Endothelial cell of umbilical vein (primary cell): Measurements from ENCODE around the gene LCE6A. TPM values are rescaled to one million over a fixed set of nuclear protein-coding genes. Genes with fewer than 3 reads are reported as not detected.

ENCODE experiments used
- BruUV-seq: library from RNA; stranded (reverse); fragments of 400-500 nt; replicated peaks from 2 replicates; lab custom pipeline; 2021; lab: Mats Ljungman, UMichigan
- CTCF ChIA-PET: fragments of 300-600, 350-600 bp; sonication (Branson Sonifier 250); formaldehyde crosslinking; loops from one replicate; lab custom pipeline; 2021; ENCODE audit warnings: antibody characterized with exemption, inconsistent platforms; lab: Charles Lee
- POLR2A ChIA-PET: fragments of 300-600, 350-600 bp; sonication (Branson Sonifier 250); formaldehyde crosslinking; loops from one replicate; lab custom pipeline; 2021; ENCODE audit warnings: antibody characterized with exemption, inconsistent platforms; lab: Charles Lee
- DNase-seq: peaks from one replicate; pipeline ENCODE4 v3.0.0-alpha.2; 2011; ENCODE audit warnings: low read depth, low spot score
- FAIRE-seq: peaks from 2 replicates; lab custom pipeline; 2011; peaks lifted over from hg19 to GRCh38; lab: Jason Lieb, UNC
- H2AFZ ChIP-seq: 2 replicates; pipeline ENCODE4 v1.6.0; 2012; ENCODE audit warnings: low read depth, low read length, control low read depth, inconsistent platforms
- H3K27ac ChIP-seq: 2 replicates; pipeline ENCODE4 v1.5.1; 2011; ENCODE audit warnings: low read depth, mild to moderate bottlenecking, control low read depth, low read length, moderate library complexity; ENCODE audit not compliant: insufficient read depth
- H3K27me3 ChIP-seq, 2 experiments: 2 replicates each; pipeline versions ENCODE4 v1.6.0 to v1.6.1; 2011; ENCODE audit warnings: low read length in 2 of 2, mixed read lengths in 1 of 2; ENCODE audit not compliant: control insufficient read depth in 2 of 2, insufficient read depth in 2 of 2
- H3K36me3 ChIP-seq, 2 experiments: 2 replicates in 1 of 2; 3 replicates in 1 of 2; pipeline ENCODE4 v1.5.1; 2011; ENCODE audit warnings: low read length in 2 of 2, mild to moderate bottlenecking in 1 of 2, moderate library complexity in 1 of 2; ENCODE audit not compliant: control insufficient read depth in 2 of 2, insufficient read depth in 2 of 2; ENCODE audit errors: extremely low read depth in 1 of 2
- H3K4me1 ChIP-seq: 3 replicates; pipeline ENCODE4 v1.5.1; 2011; ENCODE audit warnings: mild to moderate bottlenecking, low read length; ENCODE audit not compliant: control insufficient read depth, insufficient read depth; ENCODE audit errors: extremely low read depth
- H3K4me2 ChIP-seq: 2 replicates; pipeline ENCODE4 v1.6.1; 2011; ENCODE audit warnings: low read length, control low read depth, mixed read lengths; ENCODE audit not compliant: insufficient read depth
- H3K4me3 ChIP-seq, 3 experiments: fragments of 200-600 bp in 1 of 3; sonication (generic), shearing (Covaris generic) in 1 of 3; replicated peaks in 1 of 3; 2 replicates each; pipeline ENCODE4 v1.5.1; 2011 to 2016; ENCODE audit warnings: control low read depth in 3 of 3, low read length in 3 of 3, mild to moderate bottlenecking in 2 of 3, inconsistent platforms in 1 of 3, low read depth in 1 of 3, moderate library complexity in 1 of 3; ENCODE audit not compliant: insufficient read depth in 1 of 3
- H3K79me2 ChIP-seq: 2 replicates; pipeline ENCODE4 v1.6.0; 2012; ENCODE audit warnings: low read length, inconsistent platforms; ENCODE audit not compliant: control insufficient read depth, insufficient read depth
- H3K9ac ChIP-seq: replicated peaks from 2 replicates; pipeline ENCODE3; 2011; ENCODE audit warnings: low read length, control low read depth; ENCODE audit not compliant: insufficient read depth; ENCODE audit errors: extremely low read depth
- H3K9me1 ChIP-seq: replicated peaks from 3 replicates; pipeline ENCODE4 v1.6.0; 2011; ENCODE audit warnings: mild to moderate bottlenecking, low read length; ENCODE audit not compliant: control insufficient read depth, insufficient read depth; ENCODE audit errors: extremely low read depth
- H3K9me3 ChIP-seq: replicated peaks from 2 replicates; pipeline ENCODE4 v1.5.1; 2012; ENCODE audit warnings: low read length, inconsistent platforms; ENCODE audit not compliant: control insufficient read depth, insufficient read depth
- H4K20me1 ChIP-seq: replicated peaks from 2 replicates; pipeline ENCODE3; 2011; ENCODE audit warnings: mild to moderate bottlenecking, low read length; ENCODE audit not compliant: control insufficient read depth, insufficient read depth; ENCODE audit errors: extremely low read depth
- CTCF ChIP-seq, 2 donors: IDR thresholded peaks; 1 replicate in 1 of 2; 2 replicates in 1 of 2; pipeline ENCODE4 v1.5.1; 2011; ENCODE audit warnings: low read length in 2 of 2, mild to moderate bottlenecking in 2 of 2, moderate library complexity in 2 of 2, control low read depth in 1 of 2, inconsistent platforms in 1 of 2, low read depth in 1 of 2; ENCODE audit not compliant: insufficient read depth in 1 of 2; ENCODE audit errors: extremely low read depth in 1 of 2
- EZH2 ChIP-seq: IDR thresholded peaks from 2 replicates; pipeline ENCODE4 v1.6.1; 2012; ENCODE audit warnings: borderline replicate concordance, low read depth, mild to moderate bottlenecking, moderate library complexity, low read length, inconsistent platforms; ENCODE audit not compliant: severe bottlenecking
- FOS ChIP-seq: IDR thresholded peaks from 2 replicates; pipeline ENCODE4 v1.6.1; 2011; ENCODE audit warnings: mild to moderate bottlenecking, low read length, moderate library complexity, borderline replicate concordance; ENCODE audit not compliant: insufficient read depth
- GATA2 ChIP-seq: IDR thresholded peaks from 2 replicates; pipeline ENCODE4 v1.7.0; 2011; ENCODE audit warnings: low read depth, mild to moderate bottlenecking, moderate library complexity, mixed read lengths, low read length; ENCODE audit not compliant: insufficient read length, insufficient read depth
- JUN ChIP-seq: IDR thresholded peaks from 2 replicates; pipeline ENCODE4 v1.6.1; 2011; ENCODE audit warnings: borderline replicate concordance, low read depth; ENCODE audit not compliant: insufficient read length, insufficient read depth
- MYC ChIP-seq: IDR thresholded peaks from one replicate; pipeline ENCODE4 v1.6.1; 2011; ENCODE audit warnings: mild to moderate bottlenecking, low read depth, low read length
- POLR2A ChIP-seq: IDR thresholded peaks from 2 replicates; pipeline ENCODE4 v1.6.1; 2012; ENCODE audit warnings: low read depth, mild to moderate bottlenecking, control low read depth, low read length
- POLR2AphosphoS5 ChIP-seq: IDR thresholded peaks from 2 replicates; pipeline ENCODE4 v1.6.1; 2012; ENCODE audit warnings: low read depth, mild to moderate bottlenecking, control low read depth, low read length, moderate library complexity; ENCODE audit not compliant: insufficient read depth
- dilution Hi-C: fragments of 300-500 bp; cut with MboI; formaldehyde crosslinking; loops from one replicate; pipeline ENCODE4 v1.15.0; 2019; ENCODE audit warnings: low sequenced_read_pairs; ENCODE audit not compliant: extremely low pct_ligation_motif_present
- intact Hi-C: fragments of 100-400 bp; cut with micrococcal nuclease; formaldehyde crosslinking; loops from one replicate; pipeline ENCODE4 v1.10.0; 2022
- polyA plus RNA-seq, 4 experiments: library from polyadenylated mRNA; depleted of rRNA in 3 of 4; stranded (reverse) in 3 of 4; unstranded in 1 of 4; fragments of >200 nt; gene quantifications; 2 replicates each; pipeline versions ENCODE4 v1.2.1 to v1.2.3, GENCODE V29; 2011 to 2012; ENCODE audit warnings: missing spikeins in 1 of 4
- total RNA-seq: library from RNA; stranded (reverse); gene quantifications from 2 replicates; pipeline ENCODE4 v1.2.3, GENCODE V29; 2021
- TF ChIP-seq, protein P1 (sequence below): IDR thresholded peaks from 2 replicates; pipeline ENCODE4 v1.6.1; 2011; ENCODE audit not compliant: insufficient read depth, insufficient read length

LCE6A gene
- total and polyA plus RNA-seq, 2 donors (not counting 3 experiments of a cell fraction or from before 2014, with no cell fraction given) = not detected

DNA sequence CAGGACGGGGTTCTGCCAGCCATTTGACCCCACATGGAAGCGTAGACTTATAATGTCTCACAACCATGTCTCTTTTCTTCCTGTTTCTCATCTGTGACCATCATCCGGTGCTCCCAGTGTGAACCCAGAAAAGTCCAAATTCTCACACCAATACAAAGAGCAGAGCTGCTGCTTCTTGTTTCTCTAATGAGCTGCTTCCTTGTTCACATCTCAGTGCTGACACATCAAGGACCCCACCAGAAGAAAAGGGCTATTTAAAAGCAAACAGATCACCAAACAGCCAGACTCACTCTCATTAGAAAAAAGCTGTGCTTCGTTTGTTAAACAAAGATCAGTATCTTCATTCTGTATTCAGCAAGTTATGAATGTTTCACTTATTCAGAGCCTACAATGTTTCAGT lies 47.0 kb upstream of the LCE6A start:
- no peaks in the 10 kb centered on the region for H3K9me3 ChIP-seq
- no peak for TF ChIP-seq POLR2AphosphoS5
- no peak for TF ChIP-seq MYC
- no peak for TF ChIP-seq JUN
- no peak for TF ChIP-seq CTCF (IDR thresholded peaks at IDR 0.05; ENCODE audit: extremely low read depth in 1 of 2, insufficient read depth in 1 of 2, low read depth in 1 of 2, low read length in 2 of 2)
- no peak for TF ChIP-seq POLR2A
- no peak for TF ChIP-seq FOS
- no peak for TF ChIP-seq EZH2
- TF ChIP-seq, protein P1, sequence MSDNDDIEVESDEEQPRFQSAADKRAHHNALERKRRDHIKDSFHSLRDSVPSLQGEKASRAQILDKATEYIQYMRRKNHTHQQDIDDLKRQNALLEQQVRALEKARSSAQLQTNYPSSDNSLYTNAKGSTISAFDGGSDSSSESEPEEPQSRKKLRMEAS = no peak
- no peak for TF ChIP-seq GATA2
- no peak for DNase-seq
- H3K79me2 ChIP-seq = no peaks in the 10 kb centered on the region
- H3K9ac ChIP-seq = no peak overlapping the region
- H3K36me3 ChIP-seq = no peaks in the 10 kb centered on the region
- POLR2A ChIA-PET = no interaction called here
- H3K27me3 ChIP-seq = no peaks in the 10 kb centered on the region
- no TSS peak for BruUV-seq
- CTCF ChIA-PET = no interaction called here
- dilution Hi-C loops = no loop called here
- intact Hi-C loops = no loop called here
- no peaks in the 10 kb centered on the region for H3K4me1 ChIP-seq
- H3K4me2 ChIP-seq = no peak overlapping the region
- H3K4me3 ChIP-seq = no peak overlapping the region
- no peaks in the 10 kb centered on the region for H3K9me1 ChIP-seq
- H2AFZ ChIP-seq = no peak overlapping the region
- FAIRE-seq = no peak
- no peaks in the 10 kb centered on the region for H4K20me1 ChIP-seq
- H3K27ac ChIP-seq = no peak overlapping the region
